GM18951 (cell line): ENCODE results near the gene MST1.

Experiments
- POLR2A ChIP-seq: IDR thresholded peaks from 4 replicates; pipeline ENCODE4 v1.6.1; 2011; ENCODE audit warnings: mild to moderate bottlenecking; ENCODE audit not compliant: insufficient read length, insufficient read depth; ENCODE audit errors: extremely low read depth
- in situ Hi-C: fragments of 300-500 bp; cut with MboI; formaldehyde crosslinking; loops from one replicate; pipeline ENCODE4 v1.12.0; 2022; ENCODE audit warnings: low sequenced_read_pairs, mixed read lengths, inconsistent platforms; ENCODE audit not compliant: unreplicated experiment

Gene MST1

GRCh38 chr3:49714728-49715550, 25.7 kb upstream of the MST1 start:
- in situ Hi-C loops = no loop called here
- no peak for TF ChIP-seq POLR2A

- TF ChIP-seq POLR2A = no peak
- in situ Hi-C loops = no loop called here
Observed at GRCh38 chr3:49713336-49714105, 24.2 kb upstream of the MST1 start.

GRCh38 chr3:49712631-49713317, 23.5 kb upstream of the MST1 start:
- TF ChIP-seq POLR2A = no peak
- in situ Hi-C loops = no loop called here

DNA sequence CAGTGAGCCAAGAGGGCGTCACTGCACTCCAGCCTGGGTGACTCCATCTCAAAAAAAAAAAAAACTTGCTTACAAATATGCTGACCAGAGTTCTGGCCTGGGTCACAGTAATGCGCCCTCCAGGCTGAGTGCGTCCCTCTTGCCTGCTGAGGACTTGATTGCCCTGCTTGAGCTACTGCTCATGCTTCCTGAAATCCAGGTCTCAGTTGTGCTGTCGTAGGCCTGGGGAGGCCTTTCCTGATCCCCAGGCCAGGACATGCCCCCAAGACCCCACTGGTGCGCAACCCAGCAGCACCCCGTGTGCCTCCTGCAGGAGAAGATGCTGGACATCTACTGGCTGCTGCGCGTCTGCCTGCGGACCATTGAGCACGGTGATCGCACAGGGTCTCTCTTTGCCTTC, 22.9 kb upstream of the MST1 start:
- TF ChIP-seq POLR2A = no peak
- in situ Hi-C loops = no loop called here

DNA sequence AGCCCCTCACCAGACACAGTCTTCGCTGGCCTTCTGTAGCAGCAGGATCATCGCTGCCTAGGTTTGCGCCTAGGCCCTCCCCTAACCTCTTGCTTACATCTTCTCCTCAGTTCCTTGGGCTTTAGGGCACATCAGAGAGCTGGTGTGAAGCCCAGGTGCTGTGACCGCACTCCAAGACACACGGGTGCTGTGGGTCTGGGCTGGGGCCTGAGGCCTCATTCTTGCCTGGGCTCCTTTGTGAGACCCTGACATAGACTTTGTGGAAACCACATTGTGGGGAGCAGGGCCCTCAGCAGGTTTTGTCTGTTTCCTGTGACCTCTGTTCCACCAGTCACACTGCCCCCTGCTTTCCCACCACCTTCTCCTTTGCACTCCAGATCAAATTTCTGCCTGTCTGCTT, 22.2 kb upstream of the MST1 start:
- no peak for TF ChIP-seq POLR2A

GRCh38 chr3:49709852-49710251, 20.6 kb upstream of the MST1 start:
- in situ Hi-C loops = no loop called here

More for the DNA sequence above, 22.2 kb upstream of the MST1 start:
- in situ Hi-C loops = no loop called here

DNA sequence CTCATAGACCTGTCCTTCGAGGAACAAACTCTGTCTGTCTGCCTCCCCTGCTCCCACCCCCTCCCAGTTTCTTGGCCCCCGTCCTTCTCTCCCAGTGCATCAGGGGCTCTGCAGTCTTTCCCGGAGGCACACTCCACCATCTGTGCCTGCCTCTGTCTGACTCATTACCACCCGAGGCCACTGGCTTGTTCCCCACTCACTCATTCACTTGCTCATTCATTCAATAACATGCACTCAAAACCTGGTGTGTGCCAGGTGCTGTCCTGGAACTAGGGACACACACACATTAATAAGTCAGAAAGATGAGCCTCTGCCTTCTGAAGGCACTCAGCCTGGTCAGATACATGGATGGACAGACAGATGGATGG, 17.8 kb upstream of the MST1 start:
- in situ Hi-C loops = no loop called here
- no peak for TF ChIP-seq POLR2A

More at GRCh38 chr3:49709852-49710251, 20.6 kb upstream of the MST1 start:
- no peak for TF ChIP-seq POLR2A

DNA sequence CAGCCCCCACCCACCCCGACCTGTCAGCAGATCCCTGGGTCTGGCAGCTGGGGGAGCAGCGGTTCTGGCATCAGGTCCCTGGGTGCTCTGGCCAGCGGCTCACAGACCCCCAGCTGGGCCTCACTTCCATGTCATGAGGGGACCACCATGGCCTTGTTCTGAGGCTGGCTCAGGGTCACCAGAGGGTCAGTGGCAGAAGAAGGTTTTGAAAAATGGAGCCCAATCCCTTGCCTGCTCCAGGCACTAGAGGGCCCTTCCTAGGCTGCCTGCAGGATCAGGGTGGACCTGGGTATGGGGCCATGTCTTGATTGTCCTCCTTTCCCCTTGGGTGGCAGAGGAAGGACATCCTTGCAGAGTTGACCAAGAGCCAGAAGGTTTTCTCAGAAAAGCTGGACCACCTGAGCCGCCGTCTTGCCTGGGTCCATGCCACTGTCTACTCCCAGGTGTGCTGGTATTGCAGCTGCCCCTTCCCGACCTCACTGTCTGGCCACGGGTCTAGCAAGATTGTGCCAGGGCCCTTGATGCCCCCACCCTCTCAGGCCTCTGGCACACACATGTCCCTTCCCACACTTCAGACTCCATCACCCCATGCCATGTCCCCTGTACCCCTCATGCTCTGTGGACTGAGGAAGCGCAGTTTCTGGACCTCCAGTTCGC, 17.3 kb upstream of the MST1 start:
- TF ChIP-seq POLR2A = no peak
- in situ Hi-C loops = no loop called here

GRCh38 chr3:49705390-49705960, 16.2 kb upstream of the MST1 start:
- in situ Hi-C loops = no loop called here
- no peak for TF ChIP-seq POLR2A

- in situ Hi-C loops = no loop called here
- TF ChIP-seq POLR2A = no peak
Observed at GRCh38 chr3:49704629-49705028, 15.4 kb upstream of the MST1 start.

- in situ Hi-C loops = no loop called here
- no peak for TF ChIP-seq POLR2A
Observed at GRCh38 chr3:49703956-49704355, 14.7 kb upstream of the MST1 start.

- TF ChIP-seq POLR2A = no peak
- in situ Hi-C loops = no loop called here
Observed at GRCh38 chr3:49703443-49703927, 14.2 kb upstream of the MST1 start.
